Neural progenitor cell (in vitro differentiated cells): Measurements from ENCODE around the gene SHTN1. TPM values are rescaled to one million over a fixed set of nuclear protein-coding genes. Genes with fewer than 3 reads are reported as not detected.

Experiments
- DNase-seq: peaks from one replicate; pipeline ENCODE4 v3.0.0-alpha.2; 2016; ENCODE audit warnings: low spot score
- H2AFZ ChIP-seq: fragments of 200-600 bp; sonication (generic); replicated peaks from 2 replicates; pipeline ENCODE4 v1.6.1; 2016; ENCODE audit warnings: antibody characterized with exemption
- H3F3A ChIP-seq: fragments of 200-600 bp; sonication (generic); 2 replicates; pipeline ENCODE4 v1.6.1; 2016; ENCODE audit warnings: antibody characterized with exemption, low read depth
- H3K27ac ChIP-seq: fragments of 200-600 bp; sonication (generic); 2 replicates; pipeline ENCODE4 v1.5.1; 2016; ENCODE audit warnings: mild to moderate bottlenecking
- H3K27me3 ChIP-seq: fragments of 200-600 bp; sonication (generic); 2 replicates; pipeline ENCODE4 v1.6.1; 2016; ENCODE audit warnings: mild to moderate bottlenecking, moderate library complexity
- H3K36me3 ChIP-seq: fragments of 200-600 bp; sonication (generic); 2 replicates; pipeline ENCODE4 v1.5.1; 2016
- H3K4me1 ChIP-seq: fragments of 200-600 bp; sonication (generic); 2 replicates; pipeline ENCODE4 v1.6.1; 2016; ENCODE audit warnings: mixed run types
- H3K4me2 ChIP-seq: fragments of 200-600 bp; sonication (generic); 2 replicates; pipeline ENCODE4 v1.6.1; 2016
- H3K4me3 ChIP-seq: fragments of 200-600 bp; sonication (generic); 2 replicates; pipeline ENCODE4 v1.5.1; 2016
- H3K79me2 ChIP-seq: fragments of 200-600 bp; sonication (generic); 2 replicates; pipeline ENCODE4 v1.6.1; 2016; ENCODE audit warnings: low read depth
- H3K9ac ChIP-seq: fragments of 200-600 bp; sonication (generic); 2 replicates; pipeline ENCODE4 v1.6.1; 2016
- H3K9me3 ChIP-seq: fragments of 200-600 bp; sonication (generic); 2 replicates; pipeline ENCODE4 v1.5.1; 2016; ENCODE audit warnings: low read depth
- H4K20me1 ChIP-seq: fragments of 200-600 bp; sonication (generic); 2 replicates; pipeline ENCODE4 v1.6.1; 2016; ENCODE audit warnings: low read depth
- H3K27ac Mint-ChIP-seq: 3 replicates; pipeline ENCODE4 v1.8.0; 2021; ENCODE audit warnings: mixed read lengths
- H3K27me3 Mint-ChIP-seq: 2 replicates; pipeline ENCODE4 v1.8.0; 2022; ENCODE audit warnings: low read depth, mild to moderate bottlenecking, inconsistent platforms, moderate library complexity, mixed read lengths; ENCODE audit not compliant: insufficient read depth
- H3K36me3 Mint-ChIP-seq: 3 replicates; pipeline ENCODE4 v1.8.0; 2021; ENCODE audit warnings: mixed read lengths
- H3K4me1 Mint-ChIP-seq: 3 replicates; pipeline ENCODE4 v1.8.0; 2021; ENCODE audit warnings: mixed read lengths
- H3K4me3 Mint-ChIP-seq: 3 replicates; pipeline ENCODE4 v1.8.0; 2021; ENCODE audit warnings: mild to moderate bottlenecking, moderate library complexity, mixed read lengths
- H3K9me3 Mint-ChIP-seq: 3 replicates; pipeline ENCODE4 v1.8.0; 2020; ENCODE audit warnings: mixed read lengths
- EZH2 ChIP-seq: fragments of 200-600 bp; sonication (generic); IDR thresholded peaks from 2 replicates; pipeline ENCODE4 v1.6.1; 2017; ENCODE audit warnings: antibody characterized with exemption, mild to moderate bottlenecking, moderate library complexity
- EZH2phosphoT487 ChIP-seq: fragments of 200-600 bp; sonication (generic); IDR thresholded peaks from 2 replicates; pipeline ENCODE4 v1.6.1; 2017; ENCODE audit warnings: antibody characterized with exemption
- total RNA-seq: library from RNA; depleted of rRNA; stranded (reverse); fragments of >200 nt; gene quantifications from 2 replicates; pipeline ENCODE4 v1.2.3, GENCODE V29; 2015; ENCODE audit warnings: low replicate concordance
- TF ChIP-seq, protein P1 (sequence below): fragments of 200-600 bp; sonication (generic); IDR thresholded peaks from 2 replicates; pipeline ENCODE4 v1.5.1; 2017; ENCODE audit warnings: antibody characterized with exemption, mild to moderate bottlenecking

Gene SHTN1
- total RNA-seq, 1 donor from 2014 or later = 17.3 TPM

DNA sequence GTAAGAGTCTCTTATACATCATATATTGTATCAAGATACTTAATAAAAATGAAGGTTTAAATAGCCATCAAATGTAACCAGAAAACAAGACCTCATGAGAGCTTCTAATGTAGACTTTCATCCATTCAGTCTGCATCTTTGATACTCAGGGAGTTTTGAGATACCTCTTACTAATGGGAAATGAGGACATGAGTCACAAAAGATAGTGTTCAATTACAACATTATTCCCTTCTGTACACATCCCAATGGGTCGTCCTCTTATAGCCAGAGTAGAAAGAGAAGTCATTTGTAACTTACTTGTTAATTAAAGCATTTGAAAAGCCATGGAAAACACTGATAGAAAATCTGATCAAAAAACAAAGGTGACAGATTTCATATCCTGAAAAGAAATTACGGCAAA is 19.4 kb downstream of the SHTN1 start:
- Mint-ChIP-seq H3K9me3 (no peaks in the 10 kb centered on the region), H3K27me3 (no peaks in the 10 kb centered on the region), H3K4me3 (no peak overlapping the region), H3K4me1 (peaks cover 3% of the 10 kb centered on the region), H3K36me3 (no peaks in the 10 kb centered on the region), H3K27ac (no peak overlapping the region)
- no peak overlapping the region for H3K27ac ChIP-seq
- H3K27me3 ChIP-seq = no peaks in the 10 kb centered on the region
- peaks cover 21% of the 10 kb centered on the region for H3K4me1 ChIP-seq
- H3K4me3 ChIP-seq = no peak overlapping the region
- H3K4me2 ChIP-seq = no peak overlapping the region
- no peak overlapping the region for H3K9ac ChIP-seq
- H3K36me3 ChIP-seq = no peaks in the 10 kb centered on the region
- H3K9me3 ChIP-seq = no peaks in the 10 kb centered on the region
- H3K79me2 ChIP-seq = peaks cover 5% of the 10 kb centered on the region
- no peak overlapping the region for H2AFZ ChIP-seq
- H4K20me1 ChIP-seq = no peaks in the 10 kb centered on the region
- H3F3A ChIP-seq = peaks cover 14% of the 10 kb centered on the region
- TF ChIP-seq, protein P1, sequence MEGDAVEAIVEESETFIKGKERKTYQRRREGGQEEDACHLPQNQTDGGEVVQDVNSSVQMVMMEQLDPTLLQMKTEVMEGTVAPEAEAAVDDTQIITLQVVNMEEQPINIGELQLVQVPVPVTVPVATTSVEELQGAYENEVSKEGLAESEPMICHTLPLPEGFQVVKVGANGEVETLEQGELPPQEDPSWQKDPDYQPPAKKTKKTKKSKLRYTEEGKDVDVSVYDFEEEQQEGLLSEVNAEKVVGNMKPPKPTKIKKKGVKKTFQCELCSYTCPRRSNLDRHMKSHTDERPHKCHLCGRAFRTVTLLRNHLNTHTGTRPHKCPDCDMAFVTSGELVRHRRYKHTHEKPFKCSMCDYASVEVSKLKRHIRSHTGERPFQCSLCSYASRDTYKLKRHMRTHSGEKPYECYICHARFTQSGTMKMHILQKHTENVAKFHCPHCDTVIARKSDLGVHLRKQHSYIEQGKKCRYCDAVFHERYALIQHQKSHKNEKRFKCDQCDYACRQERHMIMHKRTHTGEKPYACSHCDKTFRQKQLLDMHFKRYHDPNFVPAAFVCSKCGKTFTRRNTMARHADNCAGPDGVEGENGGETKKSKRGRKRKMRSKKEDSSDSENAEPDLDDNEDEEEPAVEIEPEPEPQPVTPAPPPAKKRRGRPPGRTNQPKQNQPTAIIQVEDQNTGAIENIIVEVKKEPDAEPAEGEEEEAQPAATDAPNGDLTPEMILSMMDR = no peak
- TF ChIP-seq EZH2phosphoT487 (no peak), EZH2 (no peak)
- DNase-seq = no peak

DNA sequence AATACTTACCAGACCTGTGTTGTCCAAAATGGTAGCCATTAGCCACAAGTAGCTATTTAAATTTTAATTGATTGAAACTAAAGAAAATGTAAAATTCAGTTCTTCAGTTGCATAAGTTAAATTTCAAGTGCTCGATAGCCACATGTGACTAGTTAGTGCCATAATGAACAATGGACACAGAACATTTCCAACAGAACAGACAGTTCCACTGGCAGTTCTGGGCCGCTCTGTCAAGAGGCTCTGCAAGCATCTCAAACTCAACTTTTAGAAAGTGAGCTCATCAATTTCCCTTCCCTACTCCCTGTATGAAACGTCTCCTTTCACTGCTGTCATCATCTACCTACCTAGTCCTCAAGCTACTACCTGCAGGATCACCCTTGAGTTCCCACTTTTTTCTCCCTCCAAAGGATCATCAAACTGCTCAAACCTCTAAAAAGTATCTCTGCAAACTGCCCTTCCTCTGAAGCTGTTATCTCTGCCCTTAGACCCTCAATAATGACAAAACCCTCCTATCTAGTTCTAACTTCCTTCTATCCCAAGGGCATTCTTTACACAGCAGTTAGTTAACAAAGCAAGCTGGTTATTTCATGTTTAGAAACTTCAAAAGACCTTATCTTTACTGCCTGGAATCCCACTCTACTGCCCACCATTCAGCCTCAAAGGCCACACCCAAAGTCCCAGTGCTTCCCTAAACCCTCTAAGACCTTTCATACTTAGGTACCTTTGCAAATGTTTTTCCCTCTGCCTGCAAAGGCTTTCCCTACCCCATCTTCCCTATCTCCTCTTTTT is 20.6 kb downstream of the SHTN1 start:
- no peak overlapping the region for H3K27ac Mint-ChIP-seq
- Histone ChIP-seq H2AFZ (no peak overlapping the region), H3K9ac (no peak overlapping the region), H3F3A (peaks cover 11% of the 10 kb centered on the region), H3K79me2 (peaks cover 5% of the 10 kb centered on the region), H3K4me2 (no peak overlapping the region), H3K9me3 (no peaks in the 10 kb centered on the region), H3K36me3 (no peaks in the 10 kb centered on the region), H3K4me3 (no peak overlapping the region), H4K20me1 (no peaks in the 10 kb centered on the region), H3K4me1 (peaks cover 11% of the 10 kb centered on the region), H3K27me3 (no peaks in the 10 kb centered on the region), H3K27ac (no peak overlapping the region)
- no peak overlapping the region for H3K4me3 Mint-ChIP-seq
- TF ChIP-seq, protein P1 = no peak
- TF ChIP-seq EZH2 (no peak), EZH2phosphoT487 (no peak)
- H3K4me1 Mint-ChIP-seq = no peaks in the 10 kb centered on the region
- DNase-seq = no peak
- H3K36me3 Mint-ChIP-seq = no peaks in the 10 kb centered on the region
- H3K27me3 Mint-ChIP-seq = no peaks in the 10 kb centered on the region
- no peaks in the 10 kb centered on the region for H3K9me3 Mint-ChIP-seq

DNA sequence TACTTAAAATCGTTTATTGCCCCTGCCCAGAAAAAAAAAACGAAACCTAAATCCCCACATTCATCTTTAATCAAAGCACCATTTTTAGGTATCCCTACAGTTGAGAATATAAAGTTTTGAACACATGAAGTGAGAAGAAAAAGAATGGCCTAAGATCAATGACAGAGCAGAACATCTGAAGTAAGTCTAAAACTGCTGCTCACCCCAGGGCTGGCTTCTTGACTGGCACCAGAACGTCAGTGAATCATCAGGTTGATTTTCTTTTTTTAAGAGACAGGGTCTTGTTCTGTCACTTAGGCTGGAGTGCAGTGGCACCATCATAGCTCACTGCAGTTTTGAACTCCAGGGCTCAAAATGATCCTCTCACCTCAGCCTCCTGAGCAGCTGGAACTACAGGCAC is 24.9 kb downstream of the SHTN1 start:
- Histone ChIP-seq H4K20me1 (no peaks in the 10 kb centered on the region), H2AFZ (no peak overlapping the region), H3K4me3 (no peak overlapping the region), H3K79me2 (no peaks in the 10 kb centered on the region), H3K4me1 (peaks cover 27% of the 10 kb centered on the region), H3K27ac (no peak overlapping the region), H3K27me3 (no peaks in the 10 kb centered on the region), H3K9ac (no peak overlapping the region), H3K36me3 (no peaks in the 10 kb centered on the region), H3K9me3 (no peaks in the 10 kb centered on the region), H3F3A (peaks cover 18% of the 10 kb centered on the region), H3K4me2 (no peak overlapping the region)
- Mint-ChIP-seq H3K4me3 (no peak overlapping the region), H3K27me3 (no peaks in the 10 kb centered on the region), H3K4me1 (peaks cover 6% of the 10 kb centered on the region), H3K9me3 (no peaks in the 10 kb centered on the region), H3K27ac (no peak overlapping the region), H3K36me3 (no peaks in the 10 kb centered on the region)
- TF ChIP-seq, protein P1 = no peak
- TF ChIP-seq EZH2phosphoT487 (no peak), EZH2 (no peak)
- no peak for DNase-seq
